Measurements from ENCODE around the gene RIT2. TPM values are rescaled to one million over a fixed set of nuclear protein-coding genes. Genes with fewer than 3 reads are reported as not detected.

The RIT2 gene
- total RNA-seq, 1 experiment from 2014 or later = not detected

GRCh38 chr18:42864876-42865275 is 250.6 kb downstream of the RIT2 start:
- Mint-ChIP-seq H3K4me3 (ENCODE audit: unreplicated experiment) (no peak overlapping the region), H3K27me3 (ENCODE audit: insufficient read depth, unreplicated experiment) (no peaks in the 10 kb centered on the region), H3K36me3 (ENCODE audit: insufficient read depth, unreplicated experiment) (no peaks in the 10 kb centered on the region), H3K27ac (ENCODE audit: unreplicated experiment) (no peak overlapping the region), H3K9me3 (ENCODE audit: unreplicated experiment) (no peaks in the 10 kb centered on the region), H3K4me1 (ENCODE audit: low read depth, unreplicated experiment) (no peaks in the 10 kb centered on the region)
- no TSS peak for BruUV-seq (replicated peaks)
- no peak for DNase-seq
- intact Hi-C loops (cut with micrococcal nuclease; ENCODE audit: unreplicated experiment) = no loop called here
- no peaks in the 10 kb centered on the region for H3K27me3 ChIP-seq (replicated peaks; ENCODE audit: control insufficient read depth, insufficient read depth, low read length)
- H3K4me3 ChIP-seq (ENCODE audit: low read depth, low read length) = no peak overlapping the region
- ChIA-PET POLR2A (no interaction called here), CTCF (no interaction called here)
- no peak for TF ChIP-seq CTCF (IDR thresholded peaks at IDR 0.05; ENCODE audit: insufficient read depth in 1 of 2, low read depth in 1 of 2, low read length in 1 of 2, severe bottlenecking in 1 of 2, unreplicated experiment in 1 of 2)
- H3K4me1 ChIP-seq = no peaks in the 10 kb centered on the region
- no peaks in the 10 kb centered on the region for H3K36me3 ChIP-seq (ENCODE audit: control insufficient read depth, insufficient read depth, low read length)
- no peaks in the 10 kb centered on the region for H3K9me3 ChIP-seq

GRCh38 chr18:42861271-42861670 is 254.2 kb downstream of the RIT2 start:
- no TSS peak for BruUV-seq (replicated peaks)
- intact Hi-C loops (cut with micrococcal nuclease; ENCODE audit: unreplicated experiment) = no loop called here
- no peak overlapping the region for H3K27ac Mint-ChIP-seq (ENCODE audit: unreplicated experiment)
- H3K36me3 ChIP-seq (ENCODE audit: control insufficient read depth, insufficient read depth, low read length) = no peaks in the 10 kb centered on the region
- ChIA-PET CTCF (no interaction called here), POLR2A (no interaction called here)
- H3K27me3 Mint-ChIP-seq (ENCODE audit: insufficient read depth, unreplicated experiment) = no peaks in the 10 kb centered on the region
- no peaks in the 10 kb centered on the region for H3K4me1 ChIP-seq
- no peaks in the 10 kb centered on the region for H3K27me3 ChIP-seq (replicated peaks; ENCODE audit: control insufficient read depth, insufficient read depth, low read length)
- H3K4me1 Mint-ChIP-seq (ENCODE audit: low read depth, unreplicated experiment) = no peaks in the 10 kb centered on the region
- DNase-seq = no peak
- TF ChIP-seq CTCF (IDR thresholded peaks at IDR 0.05; ENCODE audit: insufficient read depth in 1 of 2, low read depth in 1 of 2, low read length in 1 of 2, severe bottlenecking in 1 of 2, unreplicated experiment in 1 of 2) = no peak
- no peaks in the 10 kb centered on the region for H3K36me3 Mint-ChIP-seq (ENCODE audit: insufficient read depth, unreplicated experiment)
- no peaks in the 10 kb centered on the region for H3K9me3 Mint-ChIP-seq (ENCODE audit: unreplicated experiment)
- H3K4me3 ChIP-seq (ENCODE audit: low read depth, low read length) = no peak overlapping the region
- H3K4me3 Mint-ChIP-seq (ENCODE audit: unreplicated experiment) = no peak overlapping the region
- H3K9me3 ChIP-seq = no peaks in the 10 kb centered on the region

- Mint-ChIP-seq H3K36me3 (ENCODE audit: insufficient read depth, unreplicated experiment) (no peaks in the 10 kb centered on the region), H3K4me1 (ENCODE audit: low read depth, unreplicated experiment) (no peaks in the 10 kb centered on the region), H3K4me3 (ENCODE audit: unreplicated experiment) (no peak overlapping the region), H3K27ac (ENCODE audit: unreplicated experiment) (no peak overlapping the region), H3K9me3 (ENCODE audit: unreplicated experiment) (no peaks in the 10 kb centered on the region), H3K27me3 (ENCODE audit: insufficient read depth, unreplicated experiment) (no peaks in the 10 kb centered on the region)
- H3K4me1 ChIP-seq = no peaks in the 10 kb centered on the region
- H3K9me3 ChIP-seq = no peaks in the 10 kb centered on the region
- intact Hi-C loops (cut with micrococcal nuclease; ENCODE audit: unreplicated experiment) = no loop called here
- no peaks in the 10 kb centered on the region for H3K36me3 ChIP-seq (ENCODE audit: control insufficient read depth, insufficient read depth, low read length)
- DNase-seq = no peak
- H3K27me3 ChIP-seq (replicated peaks; ENCODE audit: control insufficient read depth, insufficient read depth, low read length) = no peaks in the 10 kb centered on the region
- no peak overlapping the region for H3K4me3 ChIP-seq (ENCODE audit: low read depth, low read length)
- POLR2A ChIA-PET = no interaction called here
- CTCF ChIA-PET = no interaction called here
- BruUV-seq (replicated peaks) = no TSS peak
- TF ChIP-seq CTCF (IDR thresholded peaks at IDR 0.05; ENCODE audit: insufficient read depth in 1 of 2, low read depth in 1 of 2, low read length in 1 of 2, severe bottlenecking in 1 of 2, unreplicated experiment in 1 of 2) = no peak
Observed at GRCh38 chr18:42860548-42860947, 254.9 kb downstream of the RIT2 start.
